Rectal smooth muscle tissue (tissue), 1 donor: ENCODE measurements around the gene ANXA4.
"Not testable (repeated sequence)": the region's sequence is repeated elsewhere in the genome, so short reads cannot be mapped to it uniquely, and the experiment has no call there.

Source experiments
- H3K27ac ChIP-seq: one replicate; pipeline ENCODE4 v1.7.0; 2013; ENCODE audit warnings: low read depth, low read length, inconsistent platforms
- H3K27me3 ChIP-seq: one replicate; pipeline ENCODE4 v1.7.0; 2013; ENCODE audit warnings: low read length; ENCODE audit not compliant: control insufficient read depth, insufficient read depth
- H3K36me3 ChIP-seq: one replicate; pipeline ENCODE4 v1.7.0; 2013; ENCODE audit warnings: low read length; ENCODE audit not compliant: control insufficient read depth, insufficient read depth
- H3K4me1 ChIP-seq: one replicate; pipeline ENCODE4 v1.7.0; 2013; ENCODE audit warnings: low read length; ENCODE audit not compliant: control insufficient read depth, insufficient read depth
- H3K4me3 ChIP-seq: one replicate; pipeline ENCODE4 v1.7.0; 2013; ENCODE audit warnings: low read length
- H3K9ac ChIP-seq: one replicate; pipeline ENCODE4 v1.7.0; 2013; ENCODE audit warnings: low read length

Gene ANXA4

GRCh38 chr2:69711971-69712370 is 30.0 kb upstream of the ANXA4 start:
- H3K9ac ChIP-seq = no peak overlapping the region
- no peak overlapping the region for H3K27ac ChIP-seq
- no peak overlapping the region for H3K4me3 ChIP-seq
- no peaks in the 10 kb centered on the region for H3K27me3 ChIP-seq
- no peaks in the 10 kb centered on the region for H3K4me1 ChIP-seq
- no peaks in the 10 kb centered on the region for H3K36me3 ChIP-seq

DNA sequence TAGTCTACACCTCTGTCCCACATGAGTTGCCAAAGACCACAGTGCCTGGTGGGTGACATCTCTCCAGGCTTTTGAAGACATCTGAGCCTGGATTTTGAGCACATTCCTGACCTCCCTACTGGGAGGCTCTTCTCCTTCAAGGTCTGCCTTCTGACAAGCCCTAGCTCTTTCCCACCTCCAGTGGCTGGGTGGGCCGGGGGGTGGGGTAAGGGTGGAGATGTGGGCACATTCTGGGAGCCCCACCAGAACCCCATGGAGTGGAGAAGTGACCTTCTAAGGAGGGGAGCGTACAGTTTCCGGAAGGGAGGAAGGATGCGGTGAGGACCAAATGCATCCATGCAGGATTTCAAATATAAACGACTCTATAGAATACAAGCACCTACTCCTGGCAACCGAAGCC is 27.9 kb upstream of the ANXA4 start:
- Histone ChIP-seq H3K4me1 (no peaks in the 10 kb centered on the region), H3K27ac (no peak overlapping the region), H3K27me3 (no peaks in the 10 kb centered on the region), H3K36me3 (no peaks in the 10 kb centered on the region), H3K9ac (no peak overlapping the region), H3K4me3 (no peak overlapping the region)

GRCh38 chr2:69714539-69715220 is 27.3 kb upstream of the ANXA4 start:
- H3K36me3 ChIP-seq, H3K4me3 ChIP-seq, H3K4me1 ChIP-seq, H3K27me3 ChIP-seq, H3K27ac ChIP-seq, H3K9ac ChIP-seq: not testable (repeated sequence)

DNA sequence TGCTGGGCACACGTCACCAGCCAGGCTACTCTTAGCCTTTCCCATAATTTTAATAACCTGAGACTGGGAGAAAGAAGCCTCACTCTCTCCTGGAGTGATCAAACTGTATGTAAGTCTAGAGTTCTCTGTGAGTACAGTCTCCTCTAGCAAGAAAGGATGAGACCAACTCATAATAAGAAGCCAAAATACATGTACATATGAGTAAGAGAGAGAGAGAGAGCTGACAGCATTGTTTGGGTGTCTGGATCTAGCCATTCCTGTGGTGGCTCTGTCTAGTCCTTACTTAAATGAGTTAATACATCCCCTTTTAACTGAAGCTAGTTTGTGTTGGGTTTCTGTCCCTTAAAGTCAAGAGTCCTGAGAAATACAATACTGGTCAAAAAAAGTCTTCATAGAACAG is 26.0 kb upstream of the ANXA4 start:
- Histone ChIP-seq H3K4me3 (no peak overlapping the region), H3K9ac (no peak overlapping the region), H3K27ac (no peak overlapping the region), H3K36me3 (no peaks in the 10 kb centered on the region), H3K27me3 (no peaks in the 10 kb centered on the region), H3K4me1 (no peaks in the 10 kb centered on the region)

DNA sequence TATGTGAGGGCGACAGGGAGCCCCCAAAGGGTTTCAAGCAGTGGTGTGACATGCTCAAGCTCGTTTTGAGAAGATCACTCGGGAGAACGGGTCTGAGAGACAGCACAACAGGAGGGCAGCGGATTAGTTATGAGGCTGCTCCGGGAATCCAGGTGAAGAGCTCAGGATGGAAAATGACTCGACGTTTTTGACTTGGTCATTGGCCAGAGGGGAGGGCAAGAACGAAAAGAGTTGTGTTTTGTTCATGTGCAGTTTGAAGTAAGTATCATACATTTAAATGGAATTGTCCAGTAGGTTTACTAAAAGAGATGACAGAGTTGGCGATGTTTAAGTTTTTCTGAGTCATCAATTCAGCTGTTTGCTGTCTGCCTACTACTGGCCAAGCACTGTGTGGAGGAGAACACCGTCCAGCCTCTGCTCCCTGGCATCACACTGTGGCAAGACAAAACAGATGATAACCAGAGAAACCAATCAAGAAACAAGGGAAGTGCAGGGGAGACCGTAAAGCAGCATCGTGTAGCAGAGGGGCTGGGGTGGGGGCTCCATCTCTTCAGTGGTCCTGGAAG is 25.3 kb upstream of the ANXA4 start:
- no peaks in the 10 kb centered on the region for H3K4me1 ChIP-seq
- H3K27ac ChIP-seq = no peak overlapping the region
- H3K36me3 ChIP-seq = no peaks in the 10 kb centered on the region
- H3K27me3 ChIP-seq = no peaks in the 10 kb centered on the region
- no peak overlapping the region for H3K4me3 ChIP-seq
- no peak overlapping the region for H3K9ac ChIP-seq

GRCh38 chr2:69717186-69717585 is 24.7 kb upstream of the ANXA4 start:
- no peaks in the 10 kb centered on the region for H3K36me3 ChIP-seq
- no peak overlapping the region for H3K4me3 ChIP-seq
- H3K27ac ChIP-seq = no peak overlapping the region
- H3K9ac ChIP-seq = no peak overlapping the region
- no peaks in the 10 kb centered on the region for H3K27me3 ChIP-seq
- H3K4me1 ChIP-seq = no peaks in the 10 kb centered on the region

DNA sequence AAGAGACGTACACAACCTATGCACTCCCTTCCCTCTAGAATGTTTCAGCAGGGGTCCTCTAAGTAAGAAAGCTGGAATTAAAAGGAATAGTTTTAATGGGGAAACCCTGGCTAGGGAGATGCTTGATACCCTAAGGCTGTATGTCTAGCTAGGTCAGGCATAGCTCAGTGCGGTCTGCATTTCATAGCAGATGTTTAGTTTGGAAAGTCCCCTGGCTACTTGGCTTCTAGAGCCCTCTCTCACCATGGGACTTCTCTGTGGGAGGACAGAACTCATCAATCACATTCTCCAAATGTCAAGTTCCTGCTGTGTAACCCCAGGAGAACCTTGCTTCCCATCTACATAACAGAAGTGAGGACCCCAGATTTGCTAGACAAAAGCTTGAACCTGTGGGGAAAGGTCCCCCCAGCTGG is 24.1 kb upstream of the ANXA4 start:
- H3K9ac ChIP-seq = no peak overlapping the region
- no peaks in the 10 kb centered on the region for H3K4me1 ChIP-seq
- no peak overlapping the region for H3K27ac ChIP-seq
- no peaks in the 10 kb centered on the region for H3K36me3 ChIP-seq
- no peak overlapping the region for H3K4me3 ChIP-seq
- H3K27me3 ChIP-seq = no peaks in the 10 kb centered on the region

DNA sequence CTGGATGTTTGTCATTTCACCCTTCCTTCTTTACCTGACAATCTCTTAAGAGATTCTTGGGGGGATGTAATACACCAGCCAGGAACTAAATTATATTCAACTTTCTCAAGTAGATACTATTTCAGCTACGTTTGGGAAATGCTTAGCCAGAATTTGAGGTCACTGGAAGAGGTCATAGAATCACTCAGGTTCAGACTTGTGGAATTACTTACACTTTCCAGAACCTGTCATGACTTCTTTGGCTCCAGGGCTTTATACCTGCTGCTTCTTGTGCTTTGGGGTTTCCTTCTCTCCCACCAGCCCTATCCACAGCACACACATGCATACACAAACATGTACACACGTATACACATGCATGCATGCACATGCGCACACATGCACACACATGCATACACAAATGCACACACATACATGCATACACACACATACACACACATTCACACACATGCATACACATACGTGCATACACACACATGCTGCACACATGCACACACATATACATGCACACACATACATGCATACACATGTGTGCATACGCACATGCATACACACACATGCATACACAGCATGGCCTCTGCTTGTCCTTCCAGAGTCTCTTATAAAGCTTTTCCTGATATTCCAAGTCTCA is 23.5 kb upstream of the ANXA4 start:
- Histone ChIP-seq H3K4me1 (no peaks in the 10 kb centered on the region), H3K27me3 (no peaks in the 10 kb centered on the region), H3K27ac (no peak overlapping the region), H3K9ac (no peak overlapping the region), H3K36me3 (no peaks in the 10 kb centered on the region), H3K4me3 (no peak overlapping the region)

GRCh38 chr2:69720404-69720803 is 21.5 kb upstream of the ANXA4 start:
- H3K4me1 ChIP-seq = no peaks in the 10 kb centered on the region
- no peaks in the 10 kb centered on the region for H3K36me3 ChIP-seq
- H3K9ac ChIP-seq = no peak overlapping the region
- no peak overlapping the region for H3K27ac ChIP-seq
- no peak overlapping the region for H3K4me3 ChIP-seq
- no peaks in the 10 kb centered on the region for H3K27me3 ChIP-seq

DNA sequence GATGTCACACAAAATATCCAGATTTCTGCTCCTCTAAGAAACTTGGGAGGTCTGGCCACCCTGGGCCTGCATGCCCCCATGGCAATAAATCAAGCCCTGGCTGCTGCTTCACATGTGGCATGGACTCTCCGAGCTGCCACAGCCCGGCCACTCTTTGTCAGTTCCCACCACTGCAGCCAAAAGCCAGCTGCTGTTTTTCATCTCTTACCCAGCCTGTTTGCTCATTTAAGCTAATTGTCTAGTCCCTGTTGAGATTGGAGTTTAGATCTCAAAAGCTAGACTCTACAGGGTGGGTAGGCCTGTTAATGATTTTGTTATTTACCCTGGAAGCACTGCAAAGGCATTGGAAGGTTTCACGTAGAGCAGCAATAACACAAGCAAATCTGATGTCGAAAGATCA is 20.9 kb upstream of the ANXA4 start:
- Histone ChIP-seq H3K27me3 (no peaks in the 10 kb centered on the region), H3K4me1 (no peaks in the 10 kb centered on the region), H3K9ac (no peak overlapping the region), H3K4me3 (no peak overlapping the region), H3K36me3 (no peaks in the 10 kb centered on the region), H3K27ac (no peak overlapping the region)

GRCh38 chr2:69723791-69724190 is 18.1 kb upstream of the ANXA4 start:
- Histone ChIP-seq H3K4me1 (no peaks in the 10 kb centered on the region), H3K9ac (no peak overlapping the region), H3K4me3 (no peak overlapping the region), H3K27ac (no peak overlapping the region), H3K27me3 (no peaks in the 10 kb centered on the region), H3K36me3 (no peaks in the 10 kb centered on the region)

- H3K4me3 ChIP-seq = peak overlapping the region; percentile 29
- no peaks in the 10 kb centered on the region for H3K36me3 ChIP-seq
- H3K27ac ChIP-seq = no peak overlapping the region
- no peak overlapping the region for H3K9ac ChIP-seq
- H3K4me1 ChIP-seq = no peaks in the 10 kb centered on the region
- H3K27me3 ChIP-seq = no peaks in the 10 kb centered on the region
Observed at GRCh38 chr2:69724540-69725159, 17.3 kb upstream of the ANXA4 start.
